OCI-LY7 (cell line): Measurements from ENCODE around the gene KCNQ2. TPM values are rescaled to one million over a fixed set of nuclear protein-coding genes. Genes with fewer than 3 reads are reported as not detected.

Source experiments
- BruUV-seq: library from RNA; stranded (reverse); fragments of 400-500 nt; replicated peaks from 2 replicates; lab custom pipeline; 2021; lab: Mats Ljungman, UMichigan
- CTCF ChIA-PET: fragments of 300-600 bp; sonication (Branson Sonifier 250); formaldehyde crosslinking; loops from one replicate; lab custom pipeline; 2022; ENCODE audit warnings: antibody characterized with exemption; ENCODE audit not compliant: unreplicated experiment; lab: Charles Lee
- POLR2A ChIA-PET: fragments of 300-600 bp; sonication (Branson Sonifier 250); formaldehyde crosslinking; loops from one replicate; lab custom pipeline; 2022; ENCODE audit warnings: antibody characterized with exemption; lab: Charles Lee
- DNase-seq: peaks from one replicate; pipeline ENCODE4 v3.0.0-alpha.2; 2015; ENCODE audit warnings: low spot score
- H2AFZ ChIP-seq: fragments of 200-600 bp; sonication (generic), shearing (Covaris generic); 2 replicates; pipeline ENCODE4 v1.6.1; 2014; ENCODE audit warnings: mild to moderate bottlenecking, antibody characterized with exemption, low read length, moderate library complexity
- H3K27ac ChIP-seq: fragments of 200-600 bp; sonication (generic); 2 replicates; pipeline ENCODE4 v1.5.1; 2014; ENCODE audit warnings: mixed run types, low read depth, mild to moderate bottlenecking, moderate library complexity, low read length, inconsistent platforms; ENCODE audit not compliant: poor library complexity, severe bottlenecking
- H3K36me3 ChIP-seq: fragments of 200-600 bp; sonication (generic); 2 replicates; pipeline ENCODE4 v1.6.1; 2014; ENCODE audit warnings: mild to moderate bottlenecking, antibody characterized with exemption, low read length, moderate library complexity, mixed read lengths; ENCODE audit not compliant: insufficient read depth
- H3K4me1 ChIP-seq: fragments of 200-600 bp; sonication (generic); 2 replicates; pipeline ENCODE4 v1.5.1; 2014; ENCODE audit warnings: mild to moderate bottlenecking, low read length; ENCODE audit not compliant: insufficient read depth, poor library complexity, severe bottlenecking
- H3K4me2 ChIP-seq: fragments of 200-600 bp; sonication (generic); 2 replicates; pipeline ENCODE4 v1.6.1; 2014; ENCODE audit warnings: mild to moderate bottlenecking, low read length
- H3K4me3 ChIP-seq: fragments of 200-600 bp; sonication (generic); 2 replicates; pipeline ENCODE4 v1.5.1; 2014; ENCODE audit warnings: mild to moderate bottlenecking, low read depth, low read length; ENCODE audit not compliant: poor library complexity, severe bottlenecking
- H3K79me2 ChIP-seq: fragments of 200-600 bp; sonication (generic); 2 replicates; pipeline ENCODE4 v1.6.1; 2016; ENCODE audit warnings: low read depth, mild to moderate bottlenecking, low read length, moderate library complexity, mixed read lengths; ENCODE audit not compliant: insufficient read depth
- H3K9me2 ChIP-seq: fragments of 200-600 bp; sonication (generic); 2 replicates; pipeline ENCODE4 v1.6.1; 2016; ENCODE audit warnings: mild to moderate bottlenecking, low read length, mixed read lengths; ENCODE audit not compliant: insufficient read depth
- H3K9me3 ChIP-seq: fragments of 200-600 bp; sonication (generic); 2 replicates; pipeline ENCODE4 v1.6.1; 2014; ENCODE audit warnings: mild to moderate bottlenecking, mixed run types, low read length, mixed read lengths
- H4K20me1 ChIP-seq: fragments of 200-600 bp; sonication (generic); 2 replicates; pipeline ENCODE4 v1.6.1; 2014; ENCODE audit warnings: mild to moderate bottlenecking, antibody characterized with exemption, low read length, moderate library complexity, mixed read lengths; ENCODE audit not compliant: insufficient read depth
- EZH2phosphoT487 ChIP-seq: fragments of 200-600 bp; sonication (generic); IDR thresholded peaks from 2 replicates; pipeline ENCODE4 v1.6.1; 2018; ENCODE audit warnings: low read depth, borderline replicate concordance, mild to moderate bottlenecking, mixed run types, antibody characterized with exemption, low read length, moderate library complexity, mixed read lengths
- intact Hi-C: fragments of 100-400 bp; cut with micrococcal nuclease; formaldehyde crosslinking; loops from one replicate; pipeline ENCODE4 v1.10.0; 2022; ENCODE audit not compliant: unreplicated experiment
- total RNA-seq, 2 experiments: library from RNA; depleted of rRNA in 1 of 2; stranded (reverse); fragments of >200 nt in 1 of 2; shearing (Covaris generic) in 1 of 2; gene quantifications; 2 replicates each; pipeline ENCODE4 v1.2.3, GENCODE V29; 2014 to 2022
- TF ChIP-seq, protein P1 (sequence below): fragments of 200-600 bp; sonication (generic); conservative IDR thresholded peaks from 2 replicates; pipeline ENCODE4 v1.5.1; 2014; ENCODE audit warnings: mild to moderate bottlenecking, antibody characterized with exemption, low read length, moderate library complexity, mixed read lengths

KCNQ2 gene
- total RNA-seq, 2 experiments from 2014 or later = not detected

DNA sequence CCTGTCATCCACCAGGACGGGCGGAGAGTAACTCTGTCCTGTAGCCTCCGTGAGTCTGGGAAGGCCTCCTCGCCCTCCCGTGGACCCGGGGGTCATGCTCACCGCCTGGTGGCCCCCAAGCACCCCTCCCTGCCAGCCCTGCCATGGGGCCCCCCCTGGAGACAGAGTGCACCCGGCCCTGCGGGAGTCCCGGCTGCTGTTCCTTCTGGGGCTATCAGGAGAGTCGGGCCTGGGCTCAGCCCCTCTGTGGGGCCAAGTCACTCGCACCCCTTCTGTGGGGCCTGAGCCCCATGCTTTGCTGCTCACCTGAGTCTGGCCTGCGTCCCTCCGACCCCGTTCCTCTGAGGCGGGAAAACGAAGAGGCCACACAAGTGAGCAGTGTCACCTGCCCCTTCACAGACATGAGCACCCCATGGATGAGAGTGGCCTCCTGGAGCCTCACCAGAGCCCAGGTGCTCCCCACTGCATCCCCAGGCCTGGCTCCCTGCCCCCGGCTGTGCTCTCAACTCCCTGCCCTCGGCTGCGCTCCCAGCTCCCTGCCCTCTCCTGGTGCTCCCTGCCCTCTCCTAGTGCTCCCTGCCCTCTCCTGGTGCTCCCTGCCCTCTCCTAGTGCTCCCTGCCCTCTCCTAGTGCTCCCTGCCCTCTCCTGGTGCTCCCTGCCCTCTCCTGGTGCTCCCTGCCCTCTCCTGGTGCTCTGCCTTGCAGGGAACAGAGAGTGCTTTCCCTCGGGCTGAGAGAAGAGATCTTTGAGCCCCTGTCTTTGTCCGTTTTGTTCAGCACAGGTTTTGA is 106.7 kb downstream of the KCNQ2 start:
- H3K4me3 ChIP-seq = no peak overlapping the region
- no peaks in the 10 kb centered on the region for H3K36me3 ChIP-seq
- no peak overlapping the region for H3K4me2 ChIP-seq
- H3K9me3 ChIP-seq = no peaks in the 10 kb centered on the region
- no TSS peak for BruUV-seq
- ChIA-PET POLR2A (no interaction called here), CTCF (no interaction called here)
- H4K20me1 ChIP-seq = no peaks in the 10 kb centered on the region
- H2AFZ ChIP-seq = no peak overlapping the region
- no peaks in the 10 kb centered on the region for H3K9me2 ChIP-seq
- intact Hi-C loops = no loop called here
- TF ChIP-seq, protein P1, sequence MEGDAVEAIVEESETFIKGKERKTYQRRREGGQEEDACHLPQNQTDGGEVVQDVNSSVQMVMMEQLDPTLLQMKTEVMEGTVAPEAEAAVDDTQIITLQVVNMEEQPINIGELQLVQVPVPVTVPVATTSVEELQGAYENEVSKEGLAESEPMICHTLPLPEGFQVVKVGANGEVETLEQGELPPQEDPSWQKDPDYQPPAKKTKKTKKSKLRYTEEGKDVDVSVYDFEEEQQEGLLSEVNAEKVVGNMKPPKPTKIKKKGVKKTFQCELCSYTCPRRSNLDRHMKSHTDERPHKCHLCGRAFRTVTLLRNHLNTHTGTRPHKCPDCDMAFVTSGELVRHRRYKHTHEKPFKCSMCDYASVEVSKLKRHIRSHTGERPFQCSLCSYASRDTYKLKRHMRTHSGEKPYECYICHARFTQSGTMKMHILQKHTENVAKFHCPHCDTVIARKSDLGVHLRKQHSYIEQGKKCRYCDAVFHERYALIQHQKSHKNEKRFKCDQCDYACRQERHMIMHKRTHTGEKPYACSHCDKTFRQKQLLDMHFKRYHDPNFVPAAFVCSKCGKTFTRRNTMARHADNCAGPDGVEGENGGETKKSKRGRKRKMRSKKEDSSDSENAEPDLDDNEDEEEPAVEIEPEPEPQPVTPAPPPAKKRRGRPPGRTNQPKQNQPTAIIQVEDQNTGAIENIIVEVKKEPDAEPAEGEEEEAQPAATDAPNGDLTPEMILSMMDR = no peak
- no peak for TF ChIP-seq EZH2phosphoT487
- DNase-seq = no peak
- no peaks in the 10 kb centered on the region for H3K4me1 ChIP-seq
- no peaks in the 10 kb centered on the region for H3K79me2 ChIP-seq
- no peak overlapping the region for H3K27ac ChIP-seq

DNA sequence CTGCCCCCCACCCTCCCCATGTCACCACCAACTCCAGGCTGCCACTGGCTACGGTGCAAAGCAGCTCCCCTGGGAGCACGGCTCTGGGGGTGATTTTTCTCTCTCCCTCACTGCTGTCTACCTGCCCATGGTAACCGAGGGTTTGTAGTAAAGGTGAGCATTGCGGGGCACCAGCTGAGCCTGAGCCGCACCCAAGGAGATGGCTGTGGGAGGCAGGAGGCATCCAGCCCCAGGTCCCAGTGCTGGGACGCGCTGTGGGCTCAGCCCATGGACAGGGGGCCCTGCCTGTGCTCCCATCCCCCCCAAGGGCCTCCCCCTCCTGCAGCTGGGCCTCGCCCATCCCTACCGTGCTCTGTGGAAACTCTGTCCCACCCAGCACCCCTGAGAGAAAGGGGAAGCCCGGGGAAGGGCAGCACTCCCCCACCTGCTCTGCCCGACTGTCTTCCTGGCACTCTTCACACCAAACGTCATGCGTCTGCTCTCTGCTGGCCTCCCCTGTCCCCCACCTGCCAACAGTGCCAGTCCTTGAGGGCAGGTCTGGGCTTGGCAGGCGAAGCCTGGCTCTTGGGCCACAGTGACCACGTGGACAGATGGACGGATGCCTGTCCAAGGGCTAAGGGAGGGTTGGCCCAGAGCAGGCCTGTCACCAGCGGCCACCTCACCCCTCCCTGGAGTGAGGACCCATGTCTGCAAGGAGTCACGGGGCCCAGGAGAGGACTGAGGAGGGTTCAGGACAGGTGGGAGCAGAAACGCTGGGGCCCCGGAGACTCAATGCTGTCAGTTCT is 107.5 kb downstream of the KCNQ2 start:
- H4K20me1 ChIP-seq = no peaks in the 10 kb centered on the region
- no peaks in the 10 kb centered on the region for H3K9me2 ChIP-seq
- BruUV-seq = no TSS peak
- no peak overlapping the region for H3K27ac ChIP-seq
- no peaks in the 10 kb centered on the region for H3K4me1 ChIP-seq
- no peaks in the 10 kb centered on the region for H3K9me3 ChIP-seq
- no peaks in the 10 kb centered on the region for H3K79me2 ChIP-seq
- no peak overlapping the region for H3K4me2 ChIP-seq
- intact Hi-C loops = no loop called here
- ChIA-PET POLR2A (no interaction called here), CTCF (no interaction called here)
- H2AFZ ChIP-seq = no peak overlapping the region
- TF ChIP-seq, protein P1 = no peak
- no peak for TF ChIP-seq EZH2phosphoT487
- H3K36me3 ChIP-seq = no peaks in the 10 kb centered on the region
- DNase-seq = no peak
- no peak overlapping the region for H3K4me3 ChIP-seq
